Epidermal melanocyte (primary cell): ENCODE data around the gene RAI2.
"Not testable (repeated sequence)": the region's sequence is repeated elsewhere in the genome, so short reads cannot be mapped to it uniquely, and the experiment has no call there.

Experiments used
- DNase-seq: peaks from one replicate; pipeline ENCODE4 v3.0.0; 2011; ENCODE audit warnings: low spot score; ENCODE audit not compliant: insufficient read length

The RAI2 gene

GRCh38 chrX:17786554-17787347, 74.3 kb downstream of the RAI2 start:
- DNase-seq: not testable (repeated sequence)

DNA sequence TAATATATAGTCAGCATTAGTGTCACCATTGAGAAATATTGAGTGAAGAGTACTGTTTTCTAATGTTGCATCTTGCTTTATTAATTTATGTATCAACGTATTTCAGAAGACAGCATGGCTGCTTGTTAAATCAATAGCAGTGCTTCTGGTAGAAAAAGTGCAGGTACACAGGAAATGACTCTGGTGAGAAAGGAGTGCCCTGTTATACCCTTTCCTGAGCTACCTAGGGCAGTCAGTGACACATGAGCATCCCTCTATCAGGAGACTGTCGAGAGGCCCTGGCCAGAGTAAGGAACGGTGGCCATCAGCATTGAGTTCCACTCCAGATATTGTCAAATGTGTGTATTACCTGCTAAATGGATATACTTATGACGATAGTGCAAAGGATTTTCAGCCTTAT, 81.7 kb downstream of the RAI2 start:
- DNase-seq: no peak

DNA sequence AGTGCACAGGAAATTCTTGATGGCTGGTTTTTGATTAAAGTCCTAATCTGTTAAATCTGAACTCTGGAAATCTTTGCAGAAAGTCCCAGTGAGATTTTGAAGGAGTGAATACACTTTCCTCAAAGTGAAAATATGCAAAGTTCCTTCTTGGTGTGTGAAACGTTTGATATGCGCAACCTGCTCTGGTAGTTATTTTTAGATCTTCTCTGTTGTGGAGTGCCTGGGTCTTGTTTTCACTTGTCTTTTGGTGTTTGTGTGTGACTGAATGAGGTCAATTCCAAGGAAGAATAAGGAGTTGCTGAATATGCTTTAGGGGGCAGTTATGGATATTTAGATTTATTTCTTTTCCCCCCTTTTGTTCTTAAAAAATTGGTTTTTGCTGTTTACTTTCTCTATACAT, 82.1 kb downstream of the RAI2 start:
- no peak for DNase-seq

DNA sequence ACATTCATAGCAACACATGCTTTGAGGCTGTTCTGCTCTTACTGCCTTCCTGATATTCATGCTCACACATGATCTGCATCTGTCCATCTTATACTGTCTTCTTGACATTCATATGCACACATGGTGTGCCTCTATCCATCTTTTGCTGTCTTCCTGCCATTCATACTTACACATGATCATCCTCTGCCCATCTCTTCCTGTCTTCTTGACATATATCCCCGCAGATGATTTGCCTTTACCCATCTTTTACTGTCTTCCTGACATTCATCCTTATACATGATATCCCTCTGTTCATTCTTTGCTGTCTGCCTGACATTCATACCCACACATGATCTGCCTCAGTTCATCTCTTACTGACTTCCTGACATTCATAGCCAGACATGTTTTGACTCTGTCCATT, 87.0 kb downstream of the RAI2 start:
- DNase-seq: no peak

- no peak for DNase-seq
Observed at GRCh38 chrX:17773221-17773876, 87.7 kb downstream of the RAI2 start.

- no peak for DNase-seq
Observed at GRCh38 chrX:17769701-17770269, 91.3 kb downstream of the RAI2 start.

- no peak for DNase-seq
Observed at GRCh38 chrX:17768997-17769396, 92.1 kb downstream of the RAI2 start.

GRCh38 chrX:17767734-17768133, 93.4 kb downstream of the RAI2 start:
- no peak for DNase-seq

- no peak for DNase-seq
Observed at GRCh38 chrX:17759990-17760389, 101.1 kb downstream of the RAI2 start.

- DNase-seq: no peak
Observed at GRCh38 chrX:17758382-17758781, 102.7 kb downstream of the RAI2 start.

DNA sequence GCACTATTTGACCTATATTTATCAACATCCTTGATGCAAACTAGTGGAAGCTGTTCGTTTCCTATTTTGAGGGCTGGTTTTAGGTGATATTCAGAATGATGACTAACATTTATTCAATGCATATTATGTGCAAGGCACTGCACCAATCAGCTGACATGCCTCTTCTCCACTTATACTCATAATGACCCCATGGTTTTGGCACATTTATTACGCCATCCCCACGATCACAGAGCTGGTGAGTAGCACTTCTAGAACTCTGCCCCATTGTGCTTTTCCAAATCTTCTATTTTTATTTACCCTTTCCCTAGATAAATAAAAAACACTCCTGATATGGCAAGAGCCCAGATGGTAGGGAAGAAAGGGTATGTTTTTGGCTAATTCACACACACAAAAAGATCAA, 110.7 kb downstream of the RAI2 start:
- DNase-seq: no peak
